ENCODE data around the gene SERPINE1. TPM values are rescaled to one million over a fixed set of nuclear protein-coding genes. Genes with fewer than 3 reads are reported as not detected.

SERPINE1 gene
- total RNA-seq, 1 experiment from 2014 or later: 370 TPM

DNA sequence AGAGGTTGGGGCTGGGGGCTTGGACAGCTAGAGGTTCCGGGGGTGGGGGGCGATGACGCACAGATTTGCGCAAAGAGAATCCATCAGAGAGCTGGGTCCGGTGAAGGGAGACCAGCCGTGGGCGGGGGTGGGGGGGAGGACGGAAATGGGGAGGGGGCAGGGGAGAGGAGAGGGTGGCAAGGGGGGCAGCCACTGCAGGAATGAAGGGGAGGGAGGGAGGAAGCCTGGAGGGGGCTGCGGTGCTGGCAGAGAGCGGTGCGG, 39.7 kb downstream of the SERPINE1 start:
- ChIA-PET POLR2A (no interaction called here), CTCF (no interaction called here)
- no peak overlapping the region; a peak in 2 of 4 replicates for H3K4me3 ChIP-seq (ENCODE audit: low read depth in 2 of 2, low read length in 2 of 2)
- no peaks in the 10 kb centered on the region for H3K9me3 ChIP-seq (ENCODE audit: control insufficient read depth, insufficient read depth, low read depth, low read length)
- H3K4me1 ChIP-seq (ENCODE audit: control insufficient read depth, insufficient read depth, low read length): peaks cover 45% of the 10 kb centered on the region
- in situ Hi-C loops (cut with HindIII; ENCODE audit: low pct_unique_long_range_greater_than_20kb, low sequenced_read_pairs) (no loop called here), intact Hi-C loops (cut with micrococcal nuclease; ENCODE audit: unreplicated experiment) (no loop called here)
- no peaks in the 10 kb centered on the region for H3K36me3 ChIP-seq (ENCODE audit: control insufficient read depth, insufficient read depth, low read length)
- no peak overlapping the region for H3K27ac ChIP-seq (ENCODE audit: low read length)
- no peak for TF ChIP-seq SIN3A (IDR thresholded peaks at IDR 0.05; ENCODE audit: borderline replicate concordance, insufficient read depth, low read depth, low read length)
- TF ChIP-seq, protein P1, sequence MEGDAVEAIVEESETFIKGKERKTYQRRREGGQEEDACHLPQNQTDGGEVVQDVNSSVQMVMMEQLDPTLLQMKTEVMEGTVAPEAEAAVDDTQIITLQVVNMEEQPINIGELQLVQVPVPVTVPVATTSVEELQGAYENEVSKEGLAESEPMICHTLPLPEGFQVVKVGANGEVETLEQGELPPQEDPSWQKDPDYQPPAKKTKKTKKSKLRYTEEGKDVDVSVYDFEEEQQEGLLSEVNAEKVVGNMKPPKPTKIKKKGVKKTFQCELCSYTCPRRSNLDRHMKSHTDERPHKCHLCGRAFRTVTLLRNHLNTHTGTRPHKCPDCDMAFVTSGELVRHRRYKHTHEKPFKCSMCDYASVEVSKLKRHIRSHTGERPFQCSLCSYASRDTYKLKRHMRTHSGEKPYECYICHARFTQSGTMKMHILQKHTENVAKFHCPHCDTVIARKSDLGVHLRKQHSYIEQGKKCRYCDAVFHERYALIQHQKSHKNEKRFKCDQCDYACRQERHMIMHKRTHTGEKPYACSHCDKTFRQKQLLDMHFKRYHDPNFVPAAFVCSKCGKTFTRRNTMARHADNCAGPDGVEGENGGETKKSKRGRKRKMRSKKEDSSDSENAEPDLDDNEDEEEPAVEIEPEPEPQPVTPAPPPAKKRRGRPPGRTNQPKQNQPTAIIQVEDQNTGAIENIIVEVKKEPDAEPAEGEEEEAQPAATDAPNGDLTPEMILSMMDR (IDR thresholded peaks at IDR 0.05): no peak
- no peak for TF ChIP-seq POLR2AphosphoS5 (IDR thresholded peaks at IDR 0.05; ENCODE audit: low read depth, low read length)
- TF ChIP-seq, protein P2, sequence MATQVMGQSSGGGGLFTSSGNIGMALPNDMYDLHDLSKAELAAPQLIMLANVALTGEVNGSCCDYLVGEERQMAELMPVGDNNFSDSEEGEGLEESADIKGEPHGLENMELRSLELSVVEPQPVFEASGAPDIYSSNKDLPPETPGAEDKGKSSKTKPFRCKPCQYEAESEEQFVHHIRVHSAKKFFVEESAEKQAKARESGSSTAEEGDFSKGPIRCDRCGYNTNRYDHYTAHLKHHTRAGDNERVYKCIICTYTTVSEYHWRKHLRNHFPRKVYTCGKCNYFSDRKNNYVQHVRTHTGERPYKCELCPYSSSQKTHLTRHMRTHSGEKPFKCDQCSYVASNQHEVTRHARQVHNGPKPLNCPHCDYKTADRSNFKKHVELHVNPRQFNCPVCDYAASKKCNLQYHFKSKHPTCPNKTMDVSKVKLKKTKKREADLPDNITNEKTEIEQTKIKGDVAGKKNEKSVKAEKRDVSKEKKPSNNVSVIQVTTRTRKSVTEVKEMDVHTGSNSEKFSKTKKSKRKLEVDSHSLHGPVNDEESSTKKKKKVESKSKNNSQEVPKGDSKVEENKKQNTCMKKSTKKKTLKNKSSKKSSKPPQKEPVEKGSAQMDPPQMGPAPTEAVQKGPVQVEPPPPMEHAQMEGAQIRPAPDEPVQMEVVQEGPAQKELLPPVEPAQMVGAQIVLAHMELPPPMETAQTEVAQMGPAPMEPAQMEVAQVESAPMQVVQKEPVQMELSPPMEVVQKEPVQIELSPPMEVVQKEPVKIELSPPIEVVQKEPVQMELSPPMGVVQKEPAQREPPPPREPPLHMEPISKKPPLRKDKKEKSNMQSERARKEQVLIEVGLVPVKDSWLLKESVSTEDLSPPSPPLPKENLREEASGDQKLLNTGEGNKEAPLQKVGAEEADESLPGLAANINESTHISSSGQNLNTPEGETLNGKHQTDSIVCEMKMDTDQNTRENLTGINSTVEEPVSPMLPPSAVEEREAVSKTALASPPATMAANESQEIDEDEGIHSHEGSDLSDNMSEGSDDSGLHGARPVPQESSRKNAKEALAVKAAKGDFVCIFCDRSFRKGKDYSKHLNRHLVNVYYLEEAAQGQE (IDR thresholded peaks at IDR 0.05; ENCODE audit: insufficient read depth in 1 of 2, low read depth in 2 of 2, low read length in 1 of 2): no peak
- no peak for TF ChIP-seq TCF7L2 (IDR thresholded peaks at IDR 0.05; ENCODE audit: low read depth, low read length)
- BruUV-seq (replicated peaks): no TSS peak
- DNase-seq (ENCODE audit: low read depth, low spot score) (no peak), ATAC-seq (no peak)
- H3K27me3 ChIP-seq (ENCODE audit: control insufficient read depth, insufficient read depth, low read length): peaks cover 12% of the 10 kb centered on the region

DNA sequence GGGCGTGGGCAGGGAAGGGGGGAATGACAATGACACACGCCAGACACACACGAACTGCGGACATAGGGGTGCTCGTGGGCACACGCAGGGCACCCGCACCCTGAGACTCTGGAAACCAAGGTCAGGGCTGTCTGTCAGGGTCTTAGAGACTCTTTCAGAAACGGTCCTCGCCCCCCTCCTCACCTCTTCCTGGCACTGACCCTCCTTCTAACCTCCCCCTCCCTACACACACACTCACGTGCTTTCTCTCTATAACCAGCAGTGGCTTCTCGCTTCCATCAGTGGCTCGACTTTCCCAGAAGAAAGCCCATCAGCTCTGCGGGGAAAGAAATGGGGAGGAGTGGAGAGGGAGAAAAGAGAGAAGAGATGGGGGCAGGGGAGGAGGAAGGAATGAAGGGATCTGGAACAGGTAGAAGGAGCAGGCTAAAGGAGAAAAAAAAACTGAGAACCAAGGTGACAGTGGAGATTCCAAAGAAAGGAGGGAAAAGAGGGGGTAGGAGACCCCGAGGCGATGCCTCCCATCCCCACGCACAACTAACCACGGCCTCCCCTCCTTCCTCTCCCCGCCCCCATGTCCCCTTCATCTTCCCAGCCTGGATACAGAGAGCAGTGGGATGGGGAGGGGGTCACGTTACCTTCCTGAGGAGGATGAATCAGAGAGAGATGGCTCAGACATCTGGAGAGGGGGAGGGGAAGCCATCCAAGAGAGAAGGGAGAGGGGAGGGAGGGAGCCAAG, 40.2 kb downstream of the SERPINE1 start:
- intact Hi-C loops (cut with micrococcal nuclease; ENCODE audit: unreplicated experiment): no loop called here
- DNase-seq (ENCODE audit: low read depth, low spot score) (no peak), ATAC-seq (no peak)
- BruUV-seq (replicated peaks): no TSS peak
- H3K36me3 ChIP-seq (ENCODE audit: control insufficient read depth, insufficient read depth, low read length): no peaks in the 10 kb centered on the region
- ChIA-PET POLR2A (no interaction called here), CTCF (no interaction called here)
- H3K4me3 ChIP-seq (ENCODE audit: low read depth in 2 of 2, low read length in 2 of 2): peak overlapping the region in 1 of 2 experiments; percentile 33; a peak in 2 of 4 replicates
- TF ChIP-seq SIN3A (IDR thresholded peaks at IDR 0.05; ENCODE audit: borderline replicate concordance, insufficient read depth, low read depth, low read length): no peak
- TF ChIP-seq, protein P2 (IDR thresholded peaks at IDR 0.05; ENCODE audit: insufficient read depth in 1 of 2, low read depth in 2 of 2, low read length in 1 of 2): 0 out of 4 replicates have a peak, but pooled peaks of 1 of the 2 experiments have one; percentile 12
- peaks cover 46% of the 10 kb centered on the region for H3K4me1 ChIP-seq (ENCODE audit: control insufficient read depth, insufficient read depth, low read length)
- H3K27me3 ChIP-seq (ENCODE audit: control insufficient read depth, insufficient read depth, low read length): peaks cover 16% of the 10 kb centered on the region
- in situ Hi-C loops (cut with HindIII; ENCODE audit: low pct_unique_long_range_greater_than_20kb, low sequenced_read_pairs): no loop called here
- H3K9me3 ChIP-seq (ENCODE audit: control insufficient read depth, insufficient read depth, low read depth, low read length): no peaks in the 10 kb centered on the region
- no peak overlapping the region for H3K27ac ChIP-seq (ENCODE audit: low read length)
